IPS DF 19.7 (cell line): Measurements from ENCODE around the gene MYRF.

ENCODE experiments used
- DNase-seq: peaks from one replicate; pipeline ENCODE4 v3.0.0-alpha.2; 2013; ENCODE audit warnings: low read depth, low spot score

Gene MYRF

DNA sequence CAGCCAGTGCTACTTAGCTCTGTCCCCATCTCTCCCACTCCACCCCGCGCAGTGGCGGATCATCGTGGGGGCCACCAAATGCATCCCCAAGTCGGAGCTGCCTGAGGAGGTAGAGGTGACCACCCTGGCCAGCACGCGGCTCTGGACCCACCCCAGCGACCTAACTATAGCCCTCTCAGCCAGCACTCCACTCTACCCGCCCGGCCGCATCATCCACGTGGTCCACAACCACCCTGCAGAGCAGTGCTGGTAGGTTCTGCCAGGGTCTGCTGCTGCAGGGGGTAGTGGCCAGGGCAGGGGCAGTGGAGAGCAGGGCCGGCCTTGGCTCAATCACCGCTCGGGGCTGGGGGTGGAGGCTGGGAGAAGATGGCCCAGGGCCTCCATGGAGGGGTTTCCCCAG is 13.0 kb upstream of the MYRF start:
- no peak for DNase-seq

DNA sequence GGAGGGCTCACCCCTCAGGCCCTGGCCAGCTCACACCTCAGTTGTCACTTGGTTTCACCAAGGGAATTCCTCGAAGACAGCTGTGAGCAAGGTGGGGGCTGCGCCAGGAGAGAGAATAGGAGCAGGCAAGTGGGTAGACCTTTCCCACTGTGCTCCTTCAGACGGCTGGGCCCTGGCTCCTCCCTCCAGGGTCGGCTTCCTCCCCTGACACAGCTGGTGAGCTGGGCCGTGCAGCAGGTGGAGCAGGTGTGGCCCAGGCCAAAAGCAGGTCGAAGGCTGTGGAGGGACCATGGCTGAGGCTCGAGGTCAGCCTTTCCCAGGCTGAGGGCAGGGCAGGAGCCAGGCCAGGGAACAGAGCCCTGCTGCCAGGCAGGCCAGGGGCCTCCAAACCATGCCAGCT is 12.5 kb upstream of the MYRF start:
- no peak for DNase-seq

DNA sequence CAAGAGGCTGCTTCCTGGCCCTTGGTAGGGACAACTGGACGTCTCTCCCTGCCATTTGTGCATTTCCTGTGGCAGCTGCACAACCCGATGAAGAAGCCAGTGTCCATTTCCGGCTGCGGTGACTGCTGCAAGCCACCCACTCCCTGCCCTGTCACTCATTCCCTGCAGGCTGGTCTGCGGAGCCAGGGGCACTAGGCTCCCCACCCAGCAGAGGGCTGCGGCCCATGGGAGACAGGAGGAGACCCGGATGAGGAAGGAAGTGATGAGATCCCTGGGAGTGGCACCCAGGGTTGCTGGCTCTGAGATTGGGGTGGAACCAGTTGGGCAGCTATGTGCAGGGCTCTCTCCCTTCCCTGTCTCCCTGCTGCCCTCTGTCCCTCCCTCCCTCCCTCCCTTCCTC is 10.0 kb upstream of the MYRF start:
- no peak for DNase-seq

DNA sequence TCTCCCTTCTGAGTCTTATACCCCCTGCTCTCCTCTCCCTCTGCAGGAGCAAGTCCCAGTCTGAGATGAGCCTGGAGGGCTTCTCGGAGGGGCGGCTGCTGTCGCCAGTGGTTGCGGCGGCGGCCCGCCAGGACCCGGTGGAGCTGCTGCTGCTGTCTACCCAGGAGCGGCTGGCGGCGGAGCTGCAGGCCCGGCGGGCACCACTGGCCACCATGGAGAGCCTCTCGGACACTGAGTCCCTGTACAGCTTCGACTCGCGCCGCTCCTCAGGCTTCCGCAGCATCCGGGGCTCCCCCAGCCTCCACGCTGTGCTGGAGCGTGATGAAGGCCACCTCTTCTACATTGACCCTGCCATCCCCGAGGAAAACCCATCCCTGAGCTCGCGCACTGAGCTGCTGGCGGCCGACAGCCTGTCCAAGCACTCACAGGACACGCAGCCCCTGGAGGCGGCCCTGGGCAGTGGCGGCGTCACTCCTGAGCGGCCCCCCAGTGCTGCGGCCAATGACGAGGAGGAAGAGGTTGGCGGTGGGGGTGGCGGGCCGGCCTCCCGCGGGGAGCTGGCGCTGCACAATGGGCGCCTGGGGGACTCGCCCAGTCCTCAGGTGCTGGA is 8.8 kb upstream of the MYRF start:
- DNase-seq: no peak

DNA sequence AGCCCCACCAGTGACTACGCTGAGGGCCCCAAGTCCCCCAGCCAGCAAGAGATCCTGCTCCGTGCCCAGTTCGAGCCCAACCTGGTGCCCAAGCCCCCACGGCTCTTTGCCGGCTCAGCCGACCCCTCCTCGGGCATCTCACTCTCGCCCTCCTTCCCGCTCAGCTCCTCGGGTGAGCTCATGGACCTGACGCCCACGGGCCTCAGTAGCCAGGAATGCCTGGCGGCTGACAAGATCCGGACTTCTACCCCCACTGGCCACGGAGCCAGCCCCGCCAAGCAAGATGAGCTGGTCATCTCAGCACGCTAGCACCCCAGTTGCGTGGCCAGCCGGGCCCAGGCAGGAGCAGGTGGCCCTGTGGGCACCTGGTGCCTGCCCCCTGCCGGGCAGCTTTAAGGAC is 8.3 kb upstream of the MYRF start:
- no peak for DNase-seq

DNA sequence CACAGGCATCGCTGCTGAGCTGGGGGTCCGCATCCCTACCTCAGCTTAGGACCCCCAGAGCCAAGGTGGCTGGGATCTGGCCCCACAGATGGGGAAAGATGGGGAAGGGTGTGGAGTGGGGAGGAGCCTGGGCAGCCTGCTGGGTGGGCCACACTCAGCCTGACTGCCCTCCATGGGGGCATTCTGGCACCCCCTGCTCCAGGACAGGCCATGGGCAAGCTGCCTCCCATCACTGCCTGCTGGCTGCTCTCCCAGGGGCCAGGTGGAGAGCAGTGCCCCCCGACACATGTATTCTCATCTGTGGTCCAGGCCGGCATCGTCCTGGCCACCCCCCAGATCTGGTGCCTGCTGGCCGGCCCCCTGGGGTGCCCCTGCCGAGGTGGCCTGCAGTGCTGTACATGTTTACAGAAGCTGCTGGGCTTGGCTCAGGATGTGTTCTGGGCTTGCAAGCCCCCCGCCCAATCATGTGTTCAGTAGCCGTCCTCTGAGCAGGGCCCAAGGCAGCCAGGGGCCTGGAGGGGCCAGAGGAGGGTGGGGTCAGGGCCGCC is 7.8 kb upstream of the MYRF start:
- DNase-seq: no peak

DNA sequence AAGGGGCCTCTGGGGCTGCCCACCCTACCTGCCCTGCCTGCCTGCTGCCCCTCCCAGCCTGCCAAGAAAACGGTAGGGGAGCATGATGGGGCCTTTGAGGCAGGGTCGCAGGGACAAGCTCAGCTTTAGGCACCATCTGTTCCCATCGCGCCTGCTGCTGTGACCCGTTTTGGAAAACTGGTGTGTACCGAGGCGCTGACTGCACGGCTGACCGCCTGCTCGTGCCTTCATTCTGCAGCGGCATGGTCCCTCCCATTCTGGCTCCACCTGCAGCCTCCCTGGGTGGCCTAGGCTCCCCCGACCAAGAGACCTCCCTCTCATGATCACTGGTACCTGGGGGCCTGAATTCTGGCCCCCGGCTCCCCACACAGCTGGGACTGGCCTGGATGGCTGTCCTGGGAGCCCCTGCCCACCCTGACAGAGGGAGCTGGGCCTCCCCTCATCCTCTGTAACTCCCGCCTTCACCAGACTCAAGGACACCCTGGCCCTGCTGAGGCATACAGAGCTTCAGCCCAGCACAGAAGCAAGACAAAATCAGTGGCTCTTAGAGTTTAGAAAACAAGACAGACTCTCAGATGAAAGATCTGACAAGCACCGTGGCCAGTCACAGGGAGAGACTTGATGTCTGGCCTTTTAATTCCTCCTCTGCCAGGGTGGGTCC is 6.5 kb upstream of the MYRF start:
- DNase-seq: no peak

DNA sequence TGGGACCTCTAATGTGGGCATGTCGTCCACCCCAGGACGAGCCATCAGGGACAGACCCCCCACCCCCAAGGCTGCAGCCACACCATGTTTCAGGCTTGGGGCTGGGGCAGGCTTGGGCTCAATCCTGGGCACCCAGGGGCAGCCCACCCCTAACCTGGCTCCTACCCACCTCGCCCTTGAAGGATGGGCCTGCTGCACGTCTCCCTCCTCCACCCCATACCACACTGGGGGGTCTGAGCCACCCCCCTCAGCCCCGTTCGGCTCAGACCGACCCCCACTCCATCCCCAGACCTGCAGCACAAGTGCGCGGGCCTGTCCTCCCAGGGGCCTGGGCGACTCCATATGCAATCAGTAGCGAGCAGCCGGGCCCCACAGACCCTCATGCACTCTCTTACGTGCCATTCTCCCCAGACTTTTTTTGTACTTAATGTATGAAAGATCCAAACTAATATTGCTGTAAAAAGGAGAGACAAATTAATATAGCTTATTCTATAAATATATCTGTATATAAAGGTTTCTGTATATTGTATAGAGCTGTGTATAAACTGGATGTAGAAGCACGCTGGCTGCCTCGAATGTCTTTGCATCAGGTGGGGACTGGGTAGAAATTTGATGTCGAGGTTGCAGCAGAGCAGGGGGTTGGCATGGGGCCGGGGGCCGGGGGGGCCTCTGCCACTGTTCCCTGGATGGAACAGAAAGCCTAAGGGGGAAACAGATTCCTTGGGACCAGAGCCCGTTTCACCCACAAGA is 5.8 kb upstream of the MYRF start:
- no peak for DNase-seq

DNA sequence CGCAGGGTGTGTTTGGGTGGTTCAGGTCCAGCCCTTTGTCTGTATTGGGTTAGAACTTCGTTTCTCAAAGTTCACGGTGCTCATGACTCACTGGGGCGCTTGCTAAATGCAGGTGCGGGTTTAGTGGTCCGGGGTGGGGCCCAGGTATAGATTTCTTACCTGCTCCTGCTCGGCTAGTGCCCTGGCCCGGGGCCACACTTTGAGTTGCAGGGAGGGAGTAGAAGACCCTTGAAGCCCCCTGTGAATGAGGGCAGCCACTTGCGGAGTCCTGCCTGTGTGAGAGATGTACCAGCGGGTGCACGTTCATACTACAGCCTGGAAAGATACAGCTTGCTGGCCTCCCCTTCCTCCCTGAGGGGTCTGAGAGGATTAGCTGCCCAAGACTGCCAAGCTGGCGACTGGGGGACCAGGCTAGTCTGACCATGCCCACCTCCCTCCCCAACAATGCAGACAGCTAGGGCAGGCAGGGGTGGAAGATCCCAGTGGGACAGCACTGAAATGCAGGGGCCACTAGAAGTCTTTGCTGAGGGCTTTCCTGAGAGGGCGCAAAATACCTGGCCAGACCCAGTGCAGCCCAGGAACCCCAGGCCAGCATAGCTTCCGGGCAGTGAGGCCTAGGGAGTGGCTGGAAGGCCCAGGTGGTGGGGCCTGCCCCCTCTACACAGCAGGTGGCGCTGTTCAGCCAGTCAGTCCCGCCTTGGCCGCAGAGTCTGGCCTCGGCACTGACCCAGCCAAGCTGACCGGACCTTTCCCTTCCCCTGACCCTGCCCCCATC is 5.1 kb upstream of the MYRF start:
- DNase-seq: no peak

DNA sequence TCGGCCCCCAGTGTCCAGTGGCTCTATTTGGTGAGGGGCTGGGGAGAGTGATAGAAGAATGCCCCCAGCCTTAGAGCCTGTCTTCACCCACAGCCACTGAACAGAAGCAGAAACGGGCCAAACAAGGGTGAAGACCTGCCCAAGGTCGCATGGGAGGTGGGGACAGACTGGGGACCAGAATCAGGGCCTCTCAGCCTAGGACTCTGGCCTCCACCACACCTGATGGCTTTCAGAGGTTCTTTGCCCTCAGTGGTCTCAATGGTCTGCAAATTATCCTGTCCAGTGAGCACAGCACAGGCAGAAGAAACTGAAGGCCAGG is 4.5 kb upstream of the MYRF start:
- DNase-seq: no peak

DNA sequence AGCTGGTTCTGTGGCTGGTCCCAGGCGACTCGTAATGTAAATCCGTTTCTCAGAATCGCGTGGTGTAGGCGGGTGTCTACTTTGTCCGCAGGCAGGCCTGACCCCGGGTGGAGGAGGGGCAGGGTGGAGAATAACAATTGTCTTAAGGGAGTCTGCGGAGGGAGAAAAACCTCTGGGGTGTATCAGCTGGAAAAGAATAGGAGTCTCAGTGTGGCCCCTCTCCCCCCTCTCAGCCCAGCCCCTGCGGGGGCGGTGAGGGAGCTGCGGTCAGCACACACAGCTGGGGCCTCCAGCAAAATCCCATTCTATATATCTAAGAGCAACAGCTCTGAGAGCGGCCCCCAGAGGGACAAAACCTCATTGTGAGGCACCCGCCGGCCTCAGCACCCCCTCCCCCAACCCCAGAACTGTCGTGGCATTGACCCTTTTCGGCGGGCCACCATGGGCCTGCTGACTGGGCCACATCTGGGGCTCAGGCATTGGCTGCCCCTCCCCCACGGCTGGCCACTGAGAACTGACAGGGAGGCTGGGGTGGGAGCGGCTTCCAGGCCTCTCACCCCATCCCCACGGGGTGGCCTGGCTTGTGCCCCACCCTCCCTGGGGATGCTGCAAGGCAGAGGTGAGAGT is 2.7 kb upstream of the MYRF start:
- no peak for DNase-seq

DNA sequence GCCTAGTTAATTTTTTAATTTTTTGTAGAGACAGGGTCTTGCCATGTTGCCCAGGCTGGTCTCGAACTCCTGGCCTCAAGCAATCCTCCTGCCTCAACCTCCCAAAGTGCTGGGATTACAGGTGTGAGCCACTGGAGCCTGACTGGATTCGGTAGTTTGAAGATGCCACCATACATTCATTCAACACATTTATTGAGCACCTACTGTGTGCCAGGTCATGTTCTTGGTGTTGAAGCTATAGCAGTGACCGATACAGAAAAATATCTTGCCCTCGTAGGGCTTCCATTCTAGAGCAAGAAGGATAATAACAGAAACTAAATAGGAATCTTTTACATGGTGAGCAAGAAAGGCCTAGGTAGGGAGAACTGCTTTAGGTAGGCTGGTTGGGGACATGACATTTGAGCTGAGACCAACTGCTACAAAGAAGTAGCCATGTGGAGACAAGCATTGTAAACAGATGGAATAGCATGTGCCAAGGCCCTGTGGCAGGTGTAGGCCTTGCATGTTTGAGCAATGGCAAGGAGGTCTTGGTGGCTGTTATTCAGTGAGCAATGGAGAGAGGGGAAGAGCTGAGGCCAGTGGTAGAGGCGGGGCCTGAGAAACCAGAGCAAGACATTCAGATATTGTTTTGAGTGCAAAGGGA is 1.7 kb upstream of the MYRF start:
- no peak for DNase-seq

DNA sequence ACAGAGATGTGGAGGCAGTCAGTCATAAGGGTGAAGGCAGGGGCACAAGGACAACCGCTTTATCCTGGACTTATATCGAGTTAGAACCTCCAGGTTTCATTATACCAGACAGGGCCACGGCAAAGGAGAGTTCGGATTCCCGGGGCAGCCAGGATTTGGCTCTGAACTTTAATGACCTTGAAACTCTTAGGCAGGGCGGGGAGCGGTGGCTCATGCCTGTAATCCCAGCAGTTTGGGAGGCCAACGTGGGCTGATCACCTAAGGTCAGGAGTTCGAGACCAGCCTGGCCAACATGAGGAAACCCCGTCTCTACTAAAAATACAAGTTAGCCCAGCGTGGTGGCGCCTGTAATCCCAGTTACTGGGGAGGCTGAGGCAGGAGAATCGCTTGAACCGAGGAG is 1.1 kb upstream of the MYRF start:
- no peak for DNase-seq

DNA sequence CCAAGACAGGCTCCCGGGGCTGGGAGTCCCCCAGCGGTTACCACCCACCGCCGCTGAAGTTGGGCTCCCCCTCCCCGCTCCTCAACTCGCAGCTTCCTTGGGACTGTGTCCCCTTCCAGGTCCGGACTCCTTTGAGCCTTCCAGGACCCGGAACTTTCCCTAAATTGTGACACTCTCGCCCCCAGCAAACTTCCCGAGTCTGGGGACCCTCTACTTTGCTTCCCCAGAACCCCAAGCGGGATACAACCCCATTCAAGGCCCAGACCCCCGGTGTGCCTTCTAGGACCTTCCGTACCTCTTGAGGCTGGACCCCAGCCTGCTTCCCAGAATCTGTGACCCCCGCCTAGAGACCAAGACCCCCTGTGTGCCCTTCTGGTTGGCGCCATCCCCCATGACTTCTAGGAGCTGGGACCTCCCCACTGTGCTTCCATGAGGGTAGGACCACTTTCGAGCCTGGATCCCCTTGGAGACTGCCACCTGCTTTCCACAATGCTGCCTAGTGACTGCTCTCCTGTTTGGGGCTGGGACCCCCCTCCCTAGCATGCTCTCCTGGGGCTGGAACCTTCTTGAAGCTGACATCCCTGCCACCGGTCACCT is 587 bp downstream of the MYRF start:
- DNase-seq: no peak

DNA sequence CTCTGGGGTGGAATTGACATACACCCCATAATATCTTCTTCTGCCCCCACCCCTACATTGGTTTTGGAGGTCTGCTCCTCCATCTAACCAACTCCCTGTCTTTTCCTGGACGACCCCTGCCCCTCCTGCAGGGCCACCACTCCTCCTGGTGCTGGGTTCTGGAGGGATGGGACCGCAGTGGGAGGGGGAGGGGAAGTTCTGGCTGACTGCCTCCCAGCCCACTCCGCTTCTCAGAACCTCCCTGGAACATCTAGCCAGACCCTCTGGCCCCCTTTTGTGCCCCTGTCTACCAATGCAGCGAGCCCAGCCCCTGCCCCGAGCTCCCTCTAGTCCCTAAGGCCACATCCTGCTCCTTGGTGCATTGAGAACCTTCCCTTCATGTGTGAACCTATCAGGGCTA is 1.2 kb downstream of the MYRF start:
- DNase-seq: no peak

DNA sequence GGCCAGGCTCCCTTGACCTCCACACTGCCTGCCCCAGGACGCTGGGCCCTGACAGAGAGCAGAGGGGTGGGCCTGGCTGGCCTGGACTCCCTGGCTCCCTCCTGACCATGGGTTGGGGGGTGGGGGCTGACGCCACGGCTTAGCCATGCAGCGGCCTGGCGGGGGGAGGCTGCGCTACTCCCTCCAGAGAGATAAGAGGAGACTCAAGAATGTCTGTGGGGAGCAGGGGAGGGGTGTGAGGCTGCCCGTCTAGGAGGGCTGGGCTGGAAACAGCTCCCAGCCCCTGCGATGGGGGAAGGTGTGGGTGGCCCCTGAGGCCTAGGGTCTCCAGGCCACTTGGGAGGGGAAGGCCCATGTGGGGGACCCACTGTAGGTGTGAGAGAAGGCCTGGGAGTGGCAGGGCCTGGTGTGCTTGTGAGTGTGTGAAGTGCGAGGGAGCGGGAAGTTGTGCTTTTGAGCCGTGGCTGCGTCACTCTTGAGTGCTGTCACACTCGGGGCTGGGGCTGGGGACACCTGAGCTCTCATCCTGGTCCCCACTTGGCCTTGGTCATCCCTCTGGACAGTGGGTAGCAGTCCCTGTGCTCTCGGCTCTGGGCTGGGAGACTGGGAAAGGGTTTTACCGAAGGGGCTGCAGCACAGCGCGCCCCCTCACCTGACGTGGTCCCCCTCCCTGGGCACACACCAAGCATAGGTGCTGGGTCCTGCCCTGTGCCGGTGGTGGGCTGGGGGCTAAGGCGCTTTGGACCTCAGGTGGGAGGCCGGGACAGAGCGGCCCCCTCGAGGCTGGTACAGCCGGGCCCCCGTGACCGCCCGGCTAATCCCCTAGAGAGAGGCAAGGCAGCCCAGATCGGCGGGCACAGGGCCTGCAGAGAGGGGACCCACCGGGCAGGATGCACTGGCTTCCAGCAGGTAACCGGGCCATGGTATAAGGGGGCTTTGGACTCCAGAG is 2.4 kb downstream of the MYRF start:
- DNase-seq: no peak

DNA sequence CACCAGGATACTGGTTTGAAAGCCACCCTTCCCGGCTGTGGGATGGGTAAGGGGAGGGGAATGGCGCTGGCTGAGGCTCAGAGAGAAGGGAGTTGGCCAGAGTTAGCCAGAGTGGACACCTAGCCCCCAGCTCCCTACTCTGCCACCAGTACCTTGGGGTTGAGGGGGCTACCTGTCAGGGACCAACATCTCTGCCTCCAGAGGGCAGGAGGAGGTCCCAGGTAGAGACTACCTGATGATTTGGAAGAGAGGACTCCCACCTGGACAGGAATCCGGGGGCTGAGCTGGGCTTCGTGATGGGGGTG is 3.7 kb downstream of the MYRF start:
- DNase-seq: no peak

DNA sequence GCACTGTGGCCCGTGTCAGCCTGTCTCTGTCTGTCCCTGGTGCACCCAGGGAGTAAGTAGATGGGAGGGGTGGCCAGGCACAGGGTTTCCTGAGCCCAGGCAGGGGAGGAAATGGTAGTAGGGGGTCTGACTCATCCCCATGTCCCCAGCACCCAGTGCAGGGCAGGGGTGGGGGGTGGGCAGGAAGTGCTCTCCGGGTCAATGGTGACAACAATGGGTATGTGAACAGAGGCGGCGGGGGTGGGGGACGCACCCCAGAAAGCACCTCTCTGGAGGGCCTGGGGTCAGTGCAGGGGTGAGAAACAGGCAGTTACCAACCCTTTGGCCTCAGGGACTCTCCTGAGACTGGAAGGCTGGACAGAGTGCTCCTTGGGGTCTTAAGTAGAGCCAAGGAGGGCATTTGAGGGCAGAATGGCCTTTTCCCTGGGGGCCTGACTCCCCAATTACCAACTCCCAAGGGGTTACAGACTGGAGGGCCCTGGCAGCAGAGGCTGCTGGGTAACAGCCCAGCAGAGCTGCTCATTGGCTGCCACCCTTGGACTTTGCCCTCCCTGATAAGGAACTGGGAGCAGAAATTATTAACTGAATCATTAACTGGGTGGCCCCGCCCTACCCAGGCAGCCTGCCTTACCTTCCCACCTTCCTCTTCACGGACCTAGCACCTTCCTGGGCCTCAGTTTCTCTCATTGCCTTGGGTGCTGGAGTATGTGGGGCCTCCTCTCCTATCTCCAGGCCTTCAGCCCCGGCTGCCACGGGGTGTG is 4.2 kb downstream of the MYRF start:
- no peak for DNase-seq

DNA sequence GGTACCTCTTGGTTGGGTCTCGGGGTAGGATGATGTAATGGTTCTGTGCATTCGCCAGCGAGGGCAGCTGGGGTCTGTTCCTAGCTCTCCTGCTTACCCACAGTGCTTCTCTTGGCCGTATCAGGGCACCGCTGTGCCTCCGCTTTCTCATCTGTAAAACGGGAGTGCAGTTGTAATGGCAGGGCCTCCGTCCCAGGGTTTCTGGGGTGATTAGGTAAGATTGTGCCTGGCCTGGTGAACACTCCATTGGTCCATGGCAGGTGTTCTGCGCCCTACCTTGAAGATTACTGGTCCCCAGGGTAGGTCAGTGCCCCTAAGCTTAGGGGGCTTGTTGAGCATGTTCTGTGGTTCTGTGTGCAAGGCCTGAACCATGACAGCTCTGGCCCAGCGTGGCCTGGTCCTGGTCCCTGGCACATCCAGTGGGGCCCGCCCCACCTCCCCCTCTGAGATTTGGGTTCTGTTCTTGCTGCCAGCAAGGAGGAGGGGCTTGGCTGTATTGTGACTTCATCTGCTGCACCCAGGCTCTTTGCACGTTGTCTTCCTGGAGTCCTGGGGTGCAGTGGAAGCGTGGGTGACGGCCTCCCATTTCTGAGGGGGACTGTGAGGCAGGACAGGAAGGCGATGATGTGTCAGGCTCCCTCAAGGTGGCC is 4.9 kb downstream of the MYRF start:
- no peak for DNase-seq
